Measurements from ENCODE around the gene FOXI1.
A peak's percentile ranks its signal among the peaks of the same experiment; 100 is the strongest.

FOXI1 gene

GRCh38 chr5:170148430-170149205 is 42.9 kb downstream of the FOXI1 start:
- peaks cover 7% of the 10 kb centered on the region for H3K27me3 Mint-ChIP-seq
- no peaks in the 10 kb centered on the region for H3K4me1 Mint-ChIP-seq
- no peak for ATAC-seq
- no peak overlapping the region for H3K27ac Mint-ChIP-seq
- no peaks in the 10 kb centered on the region for H3K9me3 Mint-ChIP-seq
- no peak for DNase-seq
- H3K4me3 Mint-ChIP-seq: no peak overlapping the region

- peaks cover 7% of the 10 kb centered on the region for H3K27me3 Mint-ChIP-seq
- no peak overlapping the region for H3K4me3 Mint-ChIP-seq
- DNase-seq (no peak), ATAC-seq (no peak)
- H3K9me3 Mint-ChIP-seq: no peaks in the 10 kb centered on the region
- H3K27ac Mint-ChIP-seq: no peak overlapping the region
- H3K4me1 Mint-ChIP-seq: no peaks in the 10 kb centered on the region
Observed at GRCh38 chr5:170149206-170149515, 43.5 kb downstream of the FOXI1 start.

GRCh38 chr5:170150713-170151096 is 45.0 kb downstream of the FOXI1 start:
- ATAC-seq: no peak
- Mint-ChIP-seq H3K27ac (no peak overlapping the region), H3K4me3 (no peak overlapping the region), H3K9me3 (no peaks in the 10 kb centered on the region), H3K27me3 (peaks cover 7% of the 10 kb centered on the region), H3K4me1 (no peaks in the 10 kb centered on the region)
- DNase-seq: no peak

GRCh38 chr5:170151097-170151831 is 45.6 kb downstream of the FOXI1 start:
- H3K4me3 Mint-ChIP-seq: no peak overlapping the region
- no peak for DNase-seq
- H3K27me3 Mint-ChIP-seq: peaks cover 7% of the 10 kb centered on the region
- no peak for ATAC-seq
- H3K27ac Mint-ChIP-seq: no peak overlapping the region
- H3K9me3 Mint-ChIP-seq: no peaks in the 10 kb centered on the region
- H3K4me1 Mint-ChIP-seq: no peaks in the 10 kb centered on the region

- H3K27me3 Mint-ChIP-seq: peaks cover under 1% of the 10 kb centered on the region
Observed at GRCh38 chr5:170152767-170153166, 47.1 kb downstream of the FOXI1 start.

GRCh38 chr5:170154297-170154696 is 48.6 kb downstream of the FOXI1 start:
- DNase-seq: no peak
- ATAC-seq: no peak
- Mint-ChIP-seq H3K27me3 (no peaks in the 10 kb centered on the region), H3K9me3 (no peaks in the 10 kb centered on the region), H3K27ac (no peak overlapping the region), H3K4me1 (no peaks in the 10 kb centered on the region), H3K4me3 (no peak overlapping the region)

More at GRCh38 chr5:170152767-170153166, 47.1 kb downstream of the FOXI1 start:
- no peak overlapping the region for H3K4me3 Mint-ChIP-seq
- peak overlapping the region in 1 of 2 donors; percentile 42 for H3K27ac Mint-ChIP-seq
- DNase-seq: no peak
- no peak for ATAC-seq
- H3K4me1 Mint-ChIP-seq: no peaks in the 10 kb centered on the region
- H3K9me3 Mint-ChIP-seq: no peaks in the 10 kb centered on the region

- no peak for ATAC-seq
- DNase-seq: no peak
- no peaks in the 10 kb centered on the region for H3K4me1 Mint-ChIP-seq
- no peak overlapping the region for H3K27ac Mint-ChIP-seq
- no peaks in the 10 kb centered on the region for H3K27me3 Mint-ChIP-seq
- no peaks in the 10 kb centered on the region for H3K9me3 Mint-ChIP-seq
- no peak overlapping the region for H3K4me3 Mint-ChIP-seq
Observed at GRCh38 chr5:170154744-170155143, 49.0 kb downstream of the FOXI1 start.

- no peak overlapping the region for H3K4me3 Mint-ChIP-seq
- ATAC-seq: no peak
- no peaks in the 10 kb centered on the region for H3K9me3 Mint-ChIP-seq
- H3K4me1 Mint-ChIP-seq: no peaks in the 10 kb centered on the region
- H3K27ac Mint-ChIP-seq: no peak overlapping the region
- no peak for DNase-seq
- H3K27me3 Mint-ChIP-seq: no peaks in the 10 kb centered on the region
Observed at GRCh38 chr5:170155771-170156170, 50.1 kb downstream of the FOXI1 start.

GRCh38 chr5:170159101-170159698 is 53.5 kb downstream of the FOXI1 start:
- H3K27me3 Mint-ChIP-seq: no peaks in the 10 kb centered on the region
- DNase-seq: no peak

More at GRCh38 chr5:170159101-170159698, 53.5 kb downstream of the FOXI1 start:
- Mint-ChIP-seq H3K4me3 (no peak overlapping the region), H3K4me1 (no peaks in the 10 kb centered on the region), H3K27ac (no peak overlapping the region), H3K9me3 (no peaks in the 10 kb centered on the region)
- ATAC-seq: no peak
